HUES64 (cell line): ENCODE measurements around the gene ACACA.

Source experiments
- H3K27ac ChIP-seq: 2 replicates; pipeline ENCODE4 v1.7.0; 2013; ENCODE audit warnings: low read depth, low read length, inconsistent platforms
- H3K27me3 ChIP-seq: 2 replicates; pipeline ENCODE4 v1.6.1; 2013; ENCODE audit warnings: mild to moderate bottlenecking, low read length; ENCODE audit not compliant: insufficient read depth
- H3K36me3 ChIP-seq: 2 replicates; pipeline ENCODE4 v1.6.1; 2013; ENCODE audit warnings: mild to moderate bottlenecking, low read length; ENCODE audit not compliant: insufficient read depth
- H3K4me1 ChIP-seq: 2 replicates; pipeline ENCODE4 v1.6.1; 2013; ENCODE audit warnings: mild to moderate bottlenecking, low read length, moderate library complexity; ENCODE audit not compliant: insufficient read depth
- H3K4me3 ChIP-seq: 2 replicates; pipeline ENCODE4 v1.5.1; 2013; ENCODE audit warnings: mild to moderate bottlenecking, low read length, moderate library complexity
- H3K9ac ChIP-seq: 2 replicates; pipeline ENCODE4 v1.6.1; 2013; ENCODE audit warnings: mild to moderate bottlenecking, low read depth, low read length
- H3K9me3 ChIP-seq: 2 replicates; pipeline ENCODE4 v1.6.1; 2013; ENCODE audit warnings: low read depth, low read length; ENCODE audit not compliant: insufficient read depth
- WGBS: fragments of 150-250, 120-280 bp; methylation state at CpG from one replicate; pipeline ENCODE4 v1.1.7; 2013; ENCODE audit warnings: missing lambda C conversion rate; 5-methylcytosine and 5-hydroxymethylcytosine counted together

The ACACA gene

DNA sequence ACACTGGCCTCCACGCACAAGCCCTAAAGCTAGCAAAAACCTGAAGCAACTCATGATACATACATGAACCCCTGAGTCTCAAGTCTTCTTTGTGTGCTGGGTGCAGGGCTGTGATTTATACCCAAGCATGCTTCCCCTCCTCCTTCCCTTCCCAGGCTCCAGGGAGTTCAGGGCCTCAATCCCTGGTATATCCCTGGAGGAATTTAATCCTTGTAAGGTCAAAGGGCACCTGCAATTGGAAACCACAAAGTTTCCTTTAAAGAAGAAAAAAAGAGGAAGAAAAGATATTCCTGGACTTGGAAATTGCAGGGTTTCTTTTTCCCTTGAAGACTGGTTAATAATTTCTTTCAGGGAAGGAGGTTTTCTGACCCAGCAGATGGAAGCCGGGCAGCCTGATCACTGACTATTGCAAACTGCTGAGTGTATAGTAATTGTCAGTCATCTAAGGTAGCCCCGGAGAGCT, 275.6 kb downstream of the ACACA start:
- peak overlapping the region; percentile 29; the same call in 1 of the 2 replicates for H3K9ac ChIP-seq
- peaks cover 44% of the 10 kb centered on the region for H3K36me3 ChIP-seq
- no peak overlapping the region for H3K4me3 ChIP-seq
- H3K9me3 ChIP-seq: no peaks in the 10 kb centered on the region
- WGBS: 85% methylated on average over 3 of the region's 3 CpGs
- no peaks in the 10 kb centered on the region for H3K27me3 ChIP-seq
- H3K4me1 ChIP-seq: peaks cover 55% of the 10 kb centered on the region
- peak overlapping the region; percentile 33; the same call in 1 of the 2 replicates for H3K27ac ChIP-seq

DNA sequence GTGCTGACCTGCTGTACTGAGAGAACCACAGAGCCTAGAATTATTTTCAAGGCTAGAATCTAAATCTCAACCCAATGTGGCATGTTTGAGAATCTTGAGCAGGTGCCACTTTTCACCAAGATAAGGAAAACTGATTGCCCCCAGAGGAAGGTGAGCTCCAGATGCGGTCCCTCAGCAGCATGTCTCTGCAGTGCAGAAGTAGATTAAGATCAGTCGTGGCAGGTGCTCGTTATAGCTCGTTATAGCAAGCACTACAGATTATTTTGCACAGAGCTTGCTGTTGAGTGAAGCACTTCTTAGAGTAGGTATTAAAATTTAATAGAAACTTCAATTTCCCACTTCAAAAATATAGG, 281.8 kb downstream of the ACACA start:
- Histone ChIP-seq H3K9me3 (no peaks in the 10 kb centered on the region), H3K27ac (no peak overlapping the region), H3K4me3 (no peak overlapping the region), H3K4me1 (no peaks in the 10 kb centered on the region), H3K9ac (no peak overlapping the region), H3K36me3 (peaks cover 90% of the 10 kb centered on the region), H3K27me3 (no peaks in the 10 kb centered on the region)
- whole genome bisulfite sequencing: 86% methylated on average over 4 of the region's 4 CpGs

DNA sequence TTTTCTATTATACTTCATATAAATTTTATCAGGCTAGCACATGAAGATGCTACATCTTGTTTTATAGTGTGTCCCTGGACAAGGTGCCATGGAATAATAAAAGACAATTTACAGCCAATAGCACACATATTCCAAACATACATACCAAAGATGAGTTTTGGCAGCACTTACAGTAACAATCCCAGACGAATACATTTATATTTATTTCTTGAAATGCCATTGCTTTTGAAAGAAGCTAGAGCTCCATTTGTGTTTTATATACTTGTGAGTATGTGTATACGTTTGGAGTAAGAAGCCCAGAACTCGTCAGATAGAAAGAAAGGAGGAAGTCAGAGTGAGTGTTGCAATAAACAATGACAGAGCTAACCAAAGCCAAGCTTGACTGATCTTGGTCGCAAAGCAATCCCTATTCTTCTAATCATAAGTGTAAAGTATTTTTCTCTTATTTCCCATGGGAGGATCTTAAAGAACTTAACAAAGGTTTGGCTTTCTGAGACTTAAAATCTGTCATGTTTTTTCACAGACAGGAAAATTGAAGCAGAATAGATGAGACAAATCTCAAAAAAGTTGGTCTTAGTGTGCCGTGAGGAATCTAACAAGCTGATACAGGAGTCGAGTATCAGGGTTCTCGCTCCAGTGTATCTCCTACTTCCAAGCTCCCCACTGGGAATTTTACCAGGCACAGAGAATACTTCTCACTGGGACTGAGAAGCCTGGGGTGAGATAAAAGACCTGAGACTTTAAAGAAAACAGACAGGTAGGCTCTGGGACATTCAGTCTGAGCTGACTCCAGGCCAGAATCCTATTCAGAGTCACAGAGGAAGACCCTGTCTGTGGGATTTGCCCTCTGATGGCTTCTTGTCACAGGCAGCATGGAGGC, 282.5 kb downstream of the ACACA start:
- Histone ChIP-seq H3K4me3 (no peak overlapping the region), H3K9ac (no peak overlapping the region), H3K36me3 (peaks cover 89% of the 10 kb centered on the region), H3K9me3 (no peaks in the 10 kb centered on the region), H3K27me3 (no peaks in the 10 kb centered on the region), H3K27ac (no peak overlapping the region), H3K4me1 (peaks cover 5% of the 10 kb centered on the region; the same call in 1 of the 2 replicates)
- WGBS: 87% methylated on average over 6 of the region's 7 CpGs

DNA sequence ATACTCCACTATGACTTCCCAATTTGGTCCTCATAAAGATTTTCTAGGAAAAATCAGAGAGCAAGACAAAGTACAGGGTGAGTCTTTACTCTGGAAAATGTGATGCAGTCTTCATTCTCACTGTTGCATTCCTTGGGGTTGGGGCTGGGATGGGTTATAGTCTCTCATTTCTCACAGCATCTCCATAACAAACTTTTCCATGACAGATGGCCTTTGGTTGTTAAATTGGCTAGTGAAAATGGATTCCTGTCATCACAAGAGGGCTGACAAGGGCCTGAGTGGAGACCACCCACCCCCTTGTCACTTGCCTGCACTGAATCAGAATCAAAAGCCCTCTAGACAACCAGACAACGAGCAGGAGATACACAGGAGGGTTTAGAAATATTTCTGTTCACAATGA, 283.2 kb downstream of the ACACA start:
- H3K4me1 ChIP-seq: peaks cover 13% of the 10 kb centered on the region
- no peaks in the 10 kb centered on the region for H3K9me3 ChIP-seq
- no peak overlapping the region for H3K27ac ChIP-seq
- peaks cover 88% of the 10 kb centered on the region for H3K36me3 ChIP-seq
- no peaks in the 10 kb centered on the region for H3K27me3 ChIP-seq
- H3K9ac ChIP-seq: no peak overlapping the region
- no peak overlapping the region for H3K4me3 ChIP-seq
- WGBS: 80% methylated on average over 1 of the region's 1 CpG

DNA sequence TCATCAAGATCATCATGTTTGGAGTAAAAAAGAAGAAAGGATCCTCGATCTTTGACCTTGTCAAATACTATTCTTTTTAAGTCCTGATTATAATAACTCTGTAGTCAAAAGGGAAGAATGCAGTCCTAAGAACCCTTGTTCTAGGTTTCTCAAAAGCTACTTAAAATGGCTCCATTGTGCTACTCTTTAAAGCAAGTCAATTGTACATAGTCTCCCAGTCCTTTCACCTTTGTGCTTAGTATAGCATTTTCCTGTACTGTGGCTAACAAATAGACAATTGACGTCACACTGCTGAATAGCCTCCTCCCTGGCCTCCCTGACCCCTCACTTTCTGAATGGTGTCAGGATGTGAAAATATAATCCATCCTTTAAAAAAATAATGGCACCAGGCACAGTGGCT, 285.0 kb downstream of the ACACA start:
- Histone ChIP-seq H3K36me3 (peaks cover 75% of the 10 kb centered on the region), H3K27me3 (no peaks in the 10 kb centered on the region), H3K4me3 (no peak overlapping the region), H3K9ac (no peak overlapping the region), H3K27ac (no peak overlapping the region), H3K9me3 (no peaks in the 10 kb centered on the region), H3K4me1 (peaks cover 29% of the 10 kb centered on the region)
- WGBS: 88% methylated on average over 1 of the region's 2 CpGs

DNA sequence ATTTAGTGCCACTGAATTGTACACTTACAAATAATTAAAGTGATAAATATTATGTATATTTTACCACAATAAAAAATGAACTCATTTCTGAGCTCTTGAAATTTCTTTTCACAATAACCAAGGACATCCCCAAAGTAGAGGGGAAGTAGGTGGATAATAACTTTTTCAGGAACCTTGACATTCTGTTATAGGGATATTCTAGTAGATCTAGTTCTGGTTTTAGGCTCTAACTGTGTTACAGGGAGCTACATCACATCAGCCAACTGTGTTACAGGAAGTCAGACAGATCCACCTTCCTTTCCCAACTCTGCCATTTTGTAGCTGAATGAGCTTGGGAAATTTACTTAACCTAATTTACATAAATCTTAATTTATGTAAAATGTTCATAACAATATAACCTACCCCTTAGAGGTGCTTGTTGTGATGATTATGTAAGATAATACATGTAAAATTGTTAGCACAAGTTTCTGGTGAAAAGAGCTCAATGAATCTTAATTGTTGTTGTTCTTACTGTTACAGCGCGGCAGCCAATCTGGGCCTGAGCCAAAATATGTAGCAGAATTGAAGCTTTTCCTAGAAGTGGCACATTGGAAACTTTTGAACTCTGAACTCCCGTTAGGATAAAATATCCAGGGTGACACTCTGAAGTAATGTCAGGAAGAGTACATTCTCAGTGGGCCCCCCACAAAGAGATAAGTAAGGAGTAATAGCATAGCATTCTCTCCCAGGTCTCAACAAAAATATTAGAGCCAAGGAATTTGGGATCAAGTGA, 288.1 kb downstream of the ACACA start:
- Histone ChIP-seq H3K4me3 (no peak overlapping the region), H3K27me3 (no peaks in the 10 kb centered on the region), H3K36me3 (peaks cover 61% of the 10 kb centered on the region), H3K4me1 (peaks cover 31% of the 10 kb centered on the region), H3K9me3 (no peaks in the 10 kb centered on the region), H3K9ac (no peak overlapping the region), H3K27ac (no peak overlapping the region; the same call in 1 of the 2 replicates)
- WGBS: 90% methylated on average over 3 of the region's 3 CpGs

DNA sequence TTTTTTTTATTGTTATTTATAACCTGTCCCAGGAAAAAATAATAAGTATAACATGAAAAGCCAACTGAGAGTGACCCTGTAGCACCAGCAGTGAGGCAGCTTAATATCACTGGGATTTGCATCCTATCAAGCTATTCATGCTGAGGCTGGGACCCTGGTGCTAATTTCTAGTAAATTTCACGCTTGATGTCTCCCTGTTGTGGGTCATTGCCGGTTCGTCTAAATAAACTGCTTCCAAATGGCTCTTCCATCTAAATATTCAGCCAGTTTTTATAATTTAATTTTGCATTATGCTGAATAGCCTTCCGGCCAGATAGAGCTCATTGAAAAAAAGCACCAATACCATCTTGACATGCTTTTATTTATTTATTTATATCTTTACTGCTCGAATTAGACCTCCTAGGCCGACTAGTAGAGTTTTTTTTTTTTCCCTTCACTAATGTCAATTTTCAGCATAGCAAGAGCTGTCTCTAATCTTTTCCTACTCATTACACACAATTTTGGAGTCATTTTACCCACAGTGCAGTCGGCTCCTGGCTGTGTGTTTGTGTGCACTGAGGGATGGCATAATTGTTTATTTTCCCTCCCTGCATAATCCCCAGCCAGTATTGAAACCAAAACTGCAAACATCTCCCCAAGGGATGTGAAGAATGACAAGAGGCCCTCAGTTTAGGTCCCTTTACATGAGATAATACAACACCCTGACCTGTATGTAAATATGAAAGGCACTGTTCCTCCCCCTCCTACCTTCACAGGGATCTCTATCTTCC, 289.1 kb downstream of the ACACA start:
- Histone ChIP-seq H3K9ac (no peak overlapping the region), H3K4me3 (no peak overlapping the region), H3K27me3 (no peaks in the 10 kb centered on the region), H3K9me3 (no peaks in the 10 kb centered on the region), H3K27ac (no peak overlapping the region; the same call in 1 of the 2 replicates), H3K4me1 (peaks cover 31% of the 10 kb centered on the region), H3K36me3 (peaks cover 61% of the 10 kb centered on the region)
- WGBS: 91% methylated on average over 5 of the region's 7 CpGs

DNA sequence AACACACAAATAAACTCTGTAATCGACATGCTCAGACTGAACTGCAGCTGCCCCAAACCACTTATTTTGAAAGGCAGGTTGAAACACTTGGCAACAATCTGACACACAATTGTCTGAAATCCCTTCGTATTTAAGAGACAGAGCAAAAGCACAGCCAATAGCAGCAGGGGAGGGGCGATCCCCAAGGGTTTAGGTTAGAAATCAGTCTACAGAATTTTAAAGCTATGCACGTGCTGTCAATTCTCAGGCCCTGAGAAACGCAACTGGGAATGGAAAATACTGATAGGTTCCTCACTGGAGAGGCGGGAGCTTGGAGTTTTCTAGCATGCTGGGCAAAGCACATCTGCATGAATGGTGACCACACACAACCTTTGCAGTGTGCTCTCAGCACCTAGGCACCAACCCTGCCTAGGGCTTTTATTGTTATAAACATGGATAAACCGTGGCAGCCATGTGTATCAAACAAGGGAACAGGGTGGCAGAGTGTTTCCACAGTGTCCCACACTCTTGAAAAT, 289.9 kb downstream of the ACACA start:
- H3K4me1 ChIP-seq: peaks cover 33% of the 10 kb centered on the region
- H3K36me3 ChIP-seq: peaks cover 61% of the 10 kb centered on the region
- H3K4me3 ChIP-seq: no peak overlapping the region
- H3K27me3 ChIP-seq: no peaks in the 10 kb centered on the region
- H3K9me3 ChIP-seq: no peaks in the 10 kb centered on the region
- no peak overlapping the region for H3K9ac ChIP-seq
- 74% methylated on average over 7 of the region's 7 CpGs for WGBS
- no peak overlapping the region for H3K27ac ChIP-seq

DNA sequence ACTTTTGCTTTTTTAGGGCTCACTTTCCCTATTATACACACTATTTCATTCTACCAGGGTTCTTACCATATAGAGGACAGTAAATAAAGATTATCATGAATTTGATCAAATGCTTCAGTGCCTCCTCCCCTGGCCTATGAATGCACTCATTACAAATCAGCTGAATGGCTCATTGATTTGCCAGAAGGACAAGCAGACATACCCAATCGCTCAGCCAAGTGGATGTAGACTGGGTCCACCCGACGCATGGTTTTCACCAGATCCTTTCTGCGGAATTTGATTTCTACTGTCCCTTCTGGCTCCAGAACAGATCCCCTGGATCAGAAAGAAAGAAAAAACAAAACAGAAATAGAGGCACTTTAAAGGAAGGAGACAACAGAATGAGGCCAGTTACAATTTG, 295.3 kb downstream of the ACACA start:
- no peaks in the 10 kb centered on the region for H3K27me3 ChIP-seq
- no peak overlapping the region for H3K4me3 ChIP-seq
- H3K9me3 ChIP-seq: no peaks in the 10 kb centered on the region
- no peak overlapping the region for H3K9ac ChIP-seq
- WGBS: 95% methylated on average over 4 of the region's 4 CpGs
- H3K4me1 ChIP-seq: peaks cover 36% of the 10 kb centered on the region
- H3K36me3 ChIP-seq: peaks cover 76% of the 10 kb centered on the region
- no peak overlapping the region for H3K27ac ChIP-seq

DNA sequence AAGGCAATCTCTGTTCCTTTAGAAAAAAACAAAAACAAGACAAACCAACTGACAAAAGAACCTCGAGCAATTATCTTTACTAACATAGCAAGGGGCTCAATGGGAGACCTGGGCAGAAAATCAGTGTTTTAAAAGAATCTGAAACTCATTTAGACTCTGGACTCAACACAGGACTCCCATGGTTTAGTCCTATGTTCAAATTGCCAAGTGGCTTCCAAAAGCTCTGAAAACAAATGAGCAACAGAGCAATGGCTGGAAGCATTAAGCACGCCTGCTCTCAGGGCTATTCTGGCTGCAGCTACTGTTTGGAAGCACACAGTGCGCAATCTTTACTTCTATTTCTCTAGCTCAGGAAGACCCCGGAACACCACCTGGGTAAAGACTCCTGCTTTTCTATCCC, 295.9 kb downstream of the ACACA start:
- Histone ChIP-seq H3K36me3 (peaks cover 71% of the 10 kb centered on the region), H3K9me3 (no peaks in the 10 kb centered on the region), H3K4me3 (no peak overlapping the region), H3K27me3 (no peaks in the 10 kb centered on the region), H3K4me1 (peaks cover 41% of the 10 kb centered on the region), H3K27ac (no peak overlapping the region), H3K9ac (no peak overlapping the region)
- WGBS: 97% methylated on average over 4 of the region's 4 CpGs
